Measurements from ENCODE around the gene TBC1D22A.

TBC1D22A gene

GRCh38 chr22:47154621-47155081 lies 392.2 kb downstream of the TBC1D22A start:
- DNase-seq (ENCODE audit: low read depth, low spot score) = no peak

- no peak for DNase-seq (ENCODE audit: low read depth, low spot score)
Observed at GRCh38 chr22:47155131-47155885, 392.9 kb downstream of the TBC1D22A start.

- no peak for DNase-seq (ENCODE audit: low read depth, low spot score)
Observed at GRCh38 chr22:47155912-47156311, 393.5 kb downstream of the TBC1D22A start.

GRCh38 chr22:47156352-47157092 lies 394.1 kb downstream of the TBC1D22A start:
- DNase-seq (ENCODE audit: low read depth, low spot score) = no peak

- no peak for DNase-seq (ENCODE audit: low read depth, low spot score)
Observed at GRCh38 chr22:47157093-47157420, 394.6 kb downstream of the TBC1D22A start.

GRCh38 chr22:47157486-47158270 lies 395.2 kb downstream of the TBC1D22A start:
- no peak for DNase-seq (ENCODE audit: low read depth, low spot score)

- DNase-seq (ENCODE audit: low read depth, low spot score) = no peak
Observed at GRCh38 chr22:47158457-47158856, 396.0 kb downstream of the TBC1D22A start.

GRCh38 chr22:47159592-47159991 lies 397.1 kb downstream of the TBC1D22A start:
- DNase-seq (ENCODE audit: low read depth, low spot score) = no peak

GRCh38 chr22:47160141-47160541 lies 397.7 kb downstream of the TBC1D22A start:
- no peak for DNase-seq (ENCODE audit: low read depth, low spot score)

GRCh38 chr22:47160781-47161520 lies 398.5 kb downstream of the TBC1D22A start:
- no peak for DNase-seq (ENCODE audit: low read depth, low spot score)

GRCh38 chr22:47161631-47162030 lies 399.2 kb downstream of the TBC1D22A start:
- no peak for DNase-seq (ENCODE audit: low read depth, low spot score)

GRCh38 chr22:47162865-47163264 lies 400.4 kb downstream of the TBC1D22A start:
- DNase-seq (ENCODE audit: low read depth, low spot score) = no peak

GRCh38 chr22:47163481-47163855 lies 401.0 kb downstream of the TBC1D22A start:
- DNase-seq (ENCODE audit: low read depth, low spot score) = no peak

GRCh38 chr22:47163856-47164513 lies 401.5 kb downstream of the TBC1D22A start:
- no peak for DNase-seq (ENCODE audit: low read depth, low spot score)

- DNase-seq (ENCODE audit: low read depth, low spot score) = no peak
Observed at GRCh38 chr22:47164514-47165337, 402.3 kb downstream of the TBC1D22A start.

- no peak for DNase-seq (ENCODE audit: low read depth, low spot score)
Observed at GRCh38 chr22:47165338-47166032, 403.0 kb downstream of the TBC1D22A start.

- no peak for DNase-seq (ENCODE audit: low read depth, low spot score)
Observed at GRCh38 chr22:47166033-47166404, 403.6 kb downstream of the TBC1D22A start.

GRCh38 chr22:47166446-47167016 lies 404.1 kb downstream of the TBC1D22A start:
- no peak for DNase-seq (ENCODE audit: low read depth, low spot score)

GRCh38 chr22:47167056-47167455 lies 404.6 kb downstream of the TBC1D22A start:
- no peak for DNase-seq (ENCODE audit: low read depth, low spot score)
